ACC112 (cell line): ENCODE results near the gene EXOC3.

Source experiments
- H2AFZ ChIP-seq: fragments of 200-600 bp; sonication (generic); one replicate; pipeline ENCODE4 v1.6.0; 2017; ENCODE audit warnings: antibody characterized with exemption, low read length; ENCODE audit not compliant: unreplicated experiment
- H3K27ac ChIP-seq: fragments of 200-600 bp; sonication (generic); 2 replicates; pipeline ENCODE4 v1.5.1; 2014; ENCODE audit warnings: low read depth, mild to moderate bottlenecking, antibody characterized with exemption, low read length, moderate library complexity
- H3K27me3 ChIP-seq: fragments of 200-600 bp; sonication (generic); 2 replicates; pipeline ENCODE4 v1.6.1; 2014; ENCODE audit warnings: mild to moderate bottlenecking, antibody characterized with exemption, low read length, moderate library complexity, mixed read lengths; ENCODE audit not compliant: insufficient read depth
- H3K36me3 ChIP-seq: fragments of 200-600 bp; sonication (generic); 2 replicates; pipeline ENCODE4 v1.6.1; 2016; ENCODE audit warnings: mild to moderate bottlenecking, antibody characterized with exemption, low read length, moderate library complexity, mixed read lengths; ENCODE audit not compliant: insufficient read depth
- H3K4me1 ChIP-seq: fragments of 200-600 bp; sonication (generic); one replicate; pipeline ENCODE4 v1.6.1; 2016; ENCODE audit warnings: low read length, mixed read lengths; ENCODE audit not compliant: insufficient read depth, unreplicated experiment, control insufficient read depth
- H3K4me3 ChIP-seq: fragments of 200-600 bp; sonication (generic); 2 replicates; pipeline ENCODE4 v1.5.1; 2014; ENCODE audit warnings: mild to moderate bottlenecking, low read depth, low read length
- H3K79me2 ChIP-seq: fragments of 200-600 bp; sonication (generic); one replicate; pipeline ENCODE4 v1.6.0; 2016; ENCODE audit warnings: low read length; ENCODE audit not compliant: control insufficient read depth, unreplicated experiment, insufficient read depth

Gene EXOC3

DNA sequence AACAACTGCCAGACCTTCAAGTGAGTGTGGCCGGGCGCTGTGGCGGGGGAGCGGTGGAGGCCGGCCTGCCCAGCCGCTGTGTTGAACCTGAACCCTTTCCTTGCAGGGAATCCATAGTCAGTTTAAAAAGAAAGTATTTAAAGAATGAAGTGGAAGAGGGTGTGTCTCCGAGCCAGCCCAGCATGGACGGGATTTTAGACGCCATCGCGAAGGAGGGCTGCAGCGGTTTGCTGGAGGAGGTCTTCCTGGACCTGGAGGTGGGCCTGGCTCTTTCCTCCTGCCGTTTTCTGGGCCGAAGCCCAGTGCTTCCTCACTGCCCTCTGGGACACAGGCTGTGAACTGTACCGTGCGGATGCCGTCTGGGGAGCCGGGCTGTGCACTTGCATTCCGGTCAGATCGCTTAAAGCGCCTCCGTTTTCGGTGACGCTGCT, 19.1 kb downstream of the EXOC3 start:
- peaks cover 9% of the 10 kb centered on the region for H3K79me2 ChIP-seq
- peaks cover 24% of the 10 kb centered on the region; the same call in 1 of the 2 replicates for H3K36me3 ChIP-seq
- H3K27me3 ChIP-seq, result no peaks in the 10 kb centered on the region
- no peak overlapping the region for H2AFZ ChIP-seq
- peaks cover 18% of the 10 kb centered on the region for H3K4me1 ChIP-seq
- H3K27ac ChIP-seq, result no peak overlapping the region
- H3K4me3 ChIP-seq, result no peak overlapping the region

DNA sequence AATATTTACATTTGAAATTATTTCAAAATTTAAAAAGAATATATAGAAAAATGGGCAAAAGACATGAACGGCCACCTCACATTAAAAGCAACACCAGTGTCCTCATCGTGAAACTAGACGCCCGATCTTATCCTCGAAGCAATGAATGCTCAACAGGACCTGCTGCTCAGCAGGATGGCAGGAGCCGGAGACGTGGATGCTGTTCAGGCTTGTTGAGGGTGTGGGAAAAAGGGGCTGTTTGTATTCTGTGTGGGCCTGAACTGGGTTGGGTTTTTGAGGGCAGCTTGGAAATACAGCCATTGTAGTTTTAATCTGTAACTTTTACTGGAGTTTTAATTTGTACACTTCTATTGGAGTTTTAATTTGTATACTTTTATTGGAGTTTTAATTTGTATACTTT, 20.3 kb downstream of the EXOC3 start:
- Histone ChIP-seq H3K36me3 (peaks cover 13% of the 10 kb centered on the region; the same call in 1 of the 2 replicates), H2AFZ (no peak overlapping the region), H3K79me2 (peaks cover 3% of the 10 kb centered on the region), H3K4me1 (peaks cover 12% of the 10 kb centered on the region), H3K4me3 (no peak overlapping the region), H3K27me3 (no peaks in the 10 kb centered on the region), H3K27ac (no peak overlapping the region)

DNA sequence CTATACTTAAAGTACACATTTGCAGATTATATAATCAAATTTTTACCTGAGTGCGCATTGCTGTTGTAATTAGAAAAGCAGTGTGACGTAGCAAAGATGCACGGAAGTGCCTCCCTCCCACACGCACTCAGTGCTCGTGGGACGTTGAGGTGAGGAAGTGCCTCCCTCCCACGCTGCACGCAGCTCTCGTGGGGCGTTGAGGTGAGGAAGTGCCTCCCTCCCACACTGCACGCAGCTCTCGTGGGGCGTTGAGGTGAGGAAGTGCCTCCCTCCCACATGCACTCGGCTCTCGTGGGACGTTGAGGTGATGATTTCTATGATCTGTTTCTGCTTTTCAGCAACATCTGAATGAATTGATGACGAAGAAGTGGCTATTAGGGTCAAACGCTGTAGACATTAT, 21.0 kb downstream of the EXOC3 start:
- no peak overlapping the region for H3K4me3 ChIP-seq
- H3K4me1 ChIP-seq, result peaks cover 6% of the 10 kb centered on the region
- H3K27ac ChIP-seq, result no peak overlapping the region
- H2AFZ ChIP-seq, result no peak overlapping the region
- H3K79me2 ChIP-seq, result peaks cover 3% of the 10 kb centered on the region
- H3K36me3 ChIP-seq, result peaks cover 10% of the 10 kb centered on the region; the same call in 1 of the 2 replicates
- no peaks in the 10 kb centered on the region for H3K27me3 ChIP-seq

DNA sequence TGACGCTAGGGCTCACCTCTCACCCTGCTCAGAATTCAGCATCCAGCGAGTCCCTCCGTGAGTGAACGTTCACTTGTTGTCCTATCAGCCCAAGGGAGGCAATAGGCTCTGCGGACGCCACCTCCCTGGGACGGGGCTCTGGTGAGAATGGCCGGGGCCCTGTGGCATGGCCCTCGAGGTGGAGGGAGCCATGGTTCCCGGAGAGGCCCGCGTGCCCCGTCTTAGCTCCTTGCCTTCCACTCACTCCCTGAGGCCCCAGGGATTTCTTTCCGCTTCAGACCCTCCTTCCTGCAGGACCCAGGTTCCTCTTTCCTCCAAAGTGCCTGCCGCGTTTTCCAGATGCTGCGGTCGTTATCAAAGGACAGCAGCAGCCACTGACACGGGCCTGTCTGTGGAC, 21.5 kb downstream of the EXOC3 start:
- no peak overlapping the region for H3K4me3 ChIP-seq
- peaks cover 3% of the 10 kb centered on the region for H3K79me2 ChIP-seq
- peaks cover under 1% of the 10 kb centered on the region for H3K4me1 ChIP-seq
- H3K27me3 ChIP-seq, result no peaks in the 10 kb centered on the region
- no peak overlapping the region for H2AFZ ChIP-seq
- peaks cover 10% of the 10 kb centered on the region; the same call in 1 of the 2 replicates for H3K36me3 ChIP-seq
- no peak overlapping the region for H3K27ac ChIP-seq

DNA sequence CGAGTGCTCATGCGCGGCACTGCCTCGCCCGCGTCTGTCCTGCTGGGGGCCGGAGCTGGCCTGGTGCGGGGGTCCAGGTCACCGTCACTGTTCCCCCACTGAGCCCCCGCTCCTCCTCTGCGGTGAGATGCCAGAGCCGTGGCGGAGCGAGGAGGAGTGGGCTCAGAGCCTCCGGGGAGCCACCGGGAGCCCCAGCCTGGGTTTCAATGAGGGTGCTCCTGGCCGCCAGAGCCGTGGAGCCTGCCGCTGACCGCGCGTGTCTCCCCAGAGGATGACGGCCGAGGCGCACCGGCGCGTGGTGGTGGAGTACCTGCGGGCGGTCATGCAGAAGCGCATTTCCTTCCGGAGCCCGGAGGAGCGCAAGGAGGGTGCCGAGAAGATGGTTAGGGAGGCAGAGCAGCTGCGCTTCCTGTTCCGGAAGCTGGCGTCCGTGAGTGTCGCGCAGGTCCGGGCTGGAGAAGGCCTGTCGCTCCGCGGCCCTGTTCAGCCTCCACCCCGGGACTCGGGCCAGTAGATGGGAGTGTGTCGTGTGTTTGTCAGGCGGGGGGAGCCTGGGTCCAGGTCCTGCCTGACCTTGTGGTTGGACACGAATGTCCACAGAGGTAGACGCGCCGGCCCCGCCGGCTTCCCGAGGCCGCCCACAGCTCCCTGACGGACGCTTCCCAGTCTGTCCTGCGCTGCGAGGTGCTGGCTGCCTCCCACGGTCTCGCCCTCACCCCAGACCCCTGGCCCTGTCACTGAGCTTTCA, 22.0 kb downstream of the EXOC3 start:
- H3K27ac ChIP-seq, result no peak overlapping the region
- no peaks in the 10 kb centered on the region for H3K4me1 ChIP-seq
- no peak overlapping the region for H2AFZ ChIP-seq
- no peaks in the 10 kb centered on the region for H3K27me3 ChIP-seq
- H3K4me3 ChIP-seq, result no peak overlapping the region
- H3K36me3 ChIP-seq, result peaks cover 14% of the 10 kb centered on the region; the same call in 1 of the 2 replicates
- H3K79me2 ChIP-seq, result no peaks in the 10 kb centered on the region

DNA sequence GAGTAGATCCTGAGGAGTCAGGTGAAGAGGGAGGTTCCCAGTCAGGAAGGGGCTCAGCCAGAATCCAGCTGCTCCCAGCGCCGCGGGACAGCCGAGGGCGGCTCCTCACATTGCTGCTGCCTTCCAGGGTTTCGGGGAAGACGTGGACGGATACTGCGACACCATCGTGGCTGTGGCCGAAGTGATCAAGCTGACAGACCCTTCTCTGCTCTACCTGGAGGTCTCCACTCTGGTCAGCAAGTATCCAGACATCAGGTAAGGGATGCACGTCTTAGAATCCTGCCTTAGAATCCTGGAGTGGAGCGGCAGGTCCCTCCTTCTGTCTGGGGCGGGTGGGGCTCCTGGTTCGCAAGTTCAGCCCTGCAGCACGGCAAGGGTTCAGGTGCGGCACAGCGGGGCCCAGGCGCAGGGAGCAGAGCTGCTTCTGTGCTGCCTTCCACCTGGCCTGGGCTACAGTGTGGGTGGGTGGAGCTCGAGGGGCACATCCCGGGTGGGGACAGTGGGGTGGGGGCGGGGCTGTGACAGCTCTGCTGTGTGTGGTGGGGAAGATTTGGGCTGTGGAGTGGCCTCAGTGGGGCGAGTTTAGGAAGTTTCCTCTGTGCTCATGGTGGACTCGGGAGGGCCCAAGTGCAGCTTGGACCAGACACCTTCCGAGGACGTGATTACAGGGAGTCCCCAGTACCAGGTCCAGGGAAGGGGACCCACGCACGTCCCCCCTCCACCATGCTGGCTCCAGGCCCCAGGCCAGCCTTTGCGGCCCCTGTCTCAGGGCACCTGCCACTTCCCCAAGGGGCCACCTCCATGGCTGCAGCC, 22.8 kb downstream of the EXOC3 start:
- Histone ChIP-seq H3K27me3 (no peaks in the 10 kb centered on the region), H3K27ac (no peak overlapping the region), H3K4me3 (no peak overlapping the region), H3K79me2 (peaks cover under 1% of the 10 kb centered on the region), H3K4me1 (no peaks in the 10 kb centered on the region), H2AFZ (no peak overlapping the region), H3K36me3 (peaks cover 15% of the 10 kb centered on the region; the same call in 1 of the 2 replicates)

DNA sequence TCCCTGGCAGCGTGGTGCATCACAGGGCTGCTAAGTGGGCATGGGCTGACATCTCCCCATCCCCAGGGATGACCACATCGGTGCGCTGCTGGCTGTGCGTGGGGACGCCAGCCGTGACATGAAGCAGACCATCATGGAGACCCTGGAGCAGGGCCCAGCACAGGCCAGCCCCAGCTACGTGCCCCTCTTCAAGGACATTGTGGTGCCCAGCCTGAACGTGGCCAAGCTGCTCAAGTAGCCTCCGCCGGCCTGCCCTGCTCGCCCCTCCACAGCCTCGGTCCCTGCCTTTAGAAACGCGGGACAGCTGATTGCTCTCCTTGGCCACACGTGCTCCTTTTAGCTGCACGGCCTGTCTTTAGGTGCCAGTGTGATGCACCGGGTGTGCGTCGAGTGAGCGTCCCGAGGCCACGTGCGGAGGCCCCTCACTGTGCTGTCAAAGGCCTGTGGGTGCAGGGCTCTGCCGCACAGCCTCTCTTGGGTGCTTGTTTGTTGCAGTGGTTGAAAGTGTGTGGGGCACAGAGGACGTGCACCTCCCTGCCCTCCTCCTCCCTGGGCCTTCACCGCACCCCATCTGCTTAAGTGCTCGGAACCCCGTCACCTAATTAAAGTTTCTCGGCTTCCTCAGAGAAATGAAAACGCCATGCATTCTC, 23.8 kb downstream of the EXOC3 start:
- Histone ChIP-seq H3K79me2 (peaks cover 11% of the 10 kb centered on the region), H3K27me3 (no peaks in the 10 kb centered on the region), H3K36me3 (peaks cover 13% of the 10 kb centered on the region; the same call in 1 of the 2 replicates), H2AFZ (no peak overlapping the region), H3K27ac (no peak overlapping the region), H3K4me3 (no peak overlapping the region), H3K4me1 (peaks cover 6% of the 10 kb centered on the region)

DNA sequence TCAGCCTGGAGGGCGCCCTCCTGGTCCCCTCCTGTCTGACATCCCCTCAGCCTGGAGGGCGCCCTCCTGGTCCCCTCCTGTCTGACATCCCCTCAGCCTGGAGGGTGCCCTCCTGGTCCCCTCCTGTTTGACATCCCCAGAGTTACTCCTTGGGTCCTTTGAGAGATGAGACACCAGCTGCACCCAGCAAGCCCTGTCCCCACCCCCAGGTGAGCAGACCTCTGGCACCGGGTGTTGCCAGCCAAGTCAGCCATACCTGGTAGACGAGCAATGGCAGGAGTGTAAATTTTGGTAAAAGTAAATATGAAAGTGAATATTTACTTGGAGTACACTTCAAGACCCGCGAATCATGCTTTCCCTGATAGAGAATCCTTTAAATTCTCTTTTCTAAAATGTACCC, 25.4 kb downstream of the EXOC3 start:
- peaks cover 8% of the 10 kb centered on the region for H3K4me1 ChIP-seq
- no peak overlapping the region for H2AFZ ChIP-seq
- H3K27ac ChIP-seq, result no peak overlapping the region
- no peaks in the 10 kb centered on the region for H3K27me3 ChIP-seq
- no peak overlapping the region for H3K4me3 ChIP-seq
- H3K36me3 ChIP-seq, result peaks cover 6% of the 10 kb centered on the region; the same call in 1 of the 2 replicates
- peaks cover 20% of the 10 kb centered on the region for H3K79me2 ChIP-seq

DNA sequence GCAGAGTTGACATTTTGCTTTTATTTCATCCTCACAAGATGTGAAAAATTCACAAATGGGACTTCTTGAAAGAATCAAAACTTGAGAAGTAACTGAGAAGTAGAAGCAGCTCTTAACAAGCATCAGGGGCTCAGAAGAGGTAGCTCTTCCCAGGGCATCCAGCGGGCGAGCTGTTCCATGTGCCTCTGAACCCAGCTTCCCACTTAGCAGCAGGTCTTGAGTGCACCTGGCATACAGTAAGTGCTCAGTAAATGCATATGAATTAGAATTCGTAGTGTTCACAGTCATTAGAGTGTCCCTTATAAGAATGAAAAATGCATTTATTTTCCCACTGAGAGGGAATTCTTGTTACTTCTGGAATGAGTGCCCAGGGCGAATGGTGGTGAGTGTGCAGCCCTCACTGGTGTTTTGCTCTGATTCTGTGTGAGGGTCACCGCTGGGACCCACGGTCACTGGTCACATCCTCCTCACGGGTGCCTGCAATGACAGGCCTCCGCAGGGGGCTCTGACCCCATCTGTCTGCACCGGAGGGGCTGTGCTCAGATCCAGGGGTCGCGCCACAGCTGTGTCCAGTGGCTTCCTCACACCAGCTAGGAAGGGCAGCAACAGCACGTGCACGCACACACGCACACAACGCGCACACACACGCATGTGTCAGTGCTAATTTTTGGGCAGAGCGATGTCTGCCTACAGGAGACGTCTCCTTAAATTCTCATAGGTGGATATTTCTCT, 26.9 kb downstream of the EXOC3 start:
- H3K4me3 ChIP-seq, result no peak overlapping the region
- peaks cover 6% of the 10 kb centered on the region; the same call in 1 of the 2 replicates for H3K36me3 ChIP-seq
- H3K27ac ChIP-seq, result no peak overlapping the region
- peaks cover 8% of the 10 kb centered on the region for H3K4me1 ChIP-seq
- peaks cover 20% of the 10 kb centered on the region for H3K79me2 ChIP-seq
- no peak overlapping the region for H2AFZ ChIP-seq
- peaks cover 2% of the 10 kb centered on the region; the same call in 1 of the 2 replicates for H3K27me3 ChIP-seq
